HepG2 (cell line): ENCODE measurements around the gene ALG8. TPM values are rescaled to one million over a fixed set of nuclear protein-coding genes. Genes with fewer than 3 reads are reported as not detected.

Source experiments
- BCL3 ChIP-seq: sonication (generic); formaldehyde crosslinking; IDR thresholded peaks from 2 replicates; pipeline ENCODE4 v1.5.1; 2020; ENCODE audit warnings: mild to moderate bottlenecking, missing genetic modification reagents, moderate library complexity
- DDIT3 ChIP-seq: sonication (generic); formaldehyde crosslinking; IDR thresholded peaks from 2 replicates; pipeline ENCODE4 v1.4.0; 2020; ENCODE audit warnings: mild to moderate bottlenecking, missing genetic modification reagents
- FLYWCH1 ChIP-seq: sonication (generic); formaldehyde crosslinking; IDR thresholded peaks from 2 replicates; pipeline ENCODE4 v1.8.1; 2023; ENCODE audit warnings: mild to moderate bottlenecking, missing genetic modification reagents
- KAT8 ChIP-seq: IDR thresholded peaks from 2 replicates; pipeline ENCODE4 v1.6.1; 2016; ENCODE audit warnings: missing genetic modification reagents, missing compliant biosample characterization
- PHF20 ChIP-seq: sonication (generic); formaldehyde crosslinking; IDR thresholded peaks from 2 replicates; pipeline ENCODE4 v1.5.0; 2020; ENCODE audit warnings: mild to moderate bottlenecking, missing genetic modification reagents
- PPARG ChIP-seq: conservative IDR thresholded peaks from 2 replicates; pipeline ENCODE4 v1.6.1; 2016; ENCODE audit warnings: missing biosample characterization, missing genetic modification reagents
- SMARCC2 ChIP-seq: fragments of 450-650 bp; IDR thresholded peaks from 2 replicates; pipeline ENCODE4 v1.6.1; 2017; ENCODE audit warnings: antibody characterized with exemption, mild to moderate bottlenecking
- TSC22D2 ChIP-seq: sonication (generic); formaldehyde crosslinking; IDR thresholded peaks from 2 replicates; pipeline ENCODE4 v1.5.1; 2020; ENCODE audit warnings: missing genetic modification reagents, mild to moderate bottlenecking, borderline replicate concordance
- ZFX ChIP-seq: sonication (generic); formaldehyde crosslinking; IDR thresholded peaks from 2 replicates; pipeline ENCODE4 v1.4.0; 2020; ENCODE audit warnings: mild to moderate bottlenecking, low read depth, missing genetic modification reagents, moderate library complexity
- ZNF530 ChIP-seq: sonication (generic); formaldehyde crosslinking; IDR thresholded peaks from 2 replicates; pipeline ENCODE4 v1.5.0; 2020; ENCODE audit warnings: low read depth, mild to moderate bottlenecking, missing genetic modification reagents
- ZNF556 ChIP-seq: sonication (generic); formaldehyde crosslinking; IDR thresholded peaks from 2 replicates; pipeline ENCODE4 v1.4.0; 2020; ENCODE audit warnings: mild to moderate bottlenecking, missing genetic modification reagents, borderline replicate concordance
- polyA plus RNA-seq, 8 experiments: library from polyadenylated mRNA; depleted of rRNA in 3 of 8; stranded (reverse) in 7 of 8; unstranded in 1 of 8; fragments of >200 nt; fragmentation: Illumina TruSeq in 4 of 8; extraction: Trizol in 4 of 8; gene quantifications; 2 replicates each; pipeline versions ENCODE4 v1.2.1 to v1.2.3, GENCODE V29; 2011 to 2016; ENCODE audit warnings: low read depth in 4 of 8, missing spikeins in 1 of 8, mixed read lengths in 1 of 8; ENCODE audit not compliant: insufficient read depth in 1 of 8
- total RNA-seq, 5 experiments: library from RNA; depleted of rRNA; stranded (reverse); fragments of >200 nt; fragmentation: Illumina TruSeq; extraction: Trizol; gene quantifications; 2 replicates each; pipeline ENCODE4 v1.2.3, GENCODE V29; 2016; ENCODE audit warnings: low read depth in 1 of 5
- TF ChIP-seq, protein P1 (sequence below), 2 experiments: fragments of 450-650 bp in 1 of 2; sonication (generic) in 1 of 2; formaldehyde crosslinking; IDR thresholded peaks; 2 replicates each; pipeline versions ENCODE4 v1.5.0 to v1.8.0; 2020 to 2022; ENCODE audit warnings: mild to moderate bottlenecking in 1 of 2, missing genetic modification reagents in 1 of 2
- TF ChIP-seq, protein P2 (sequence below): sonication (generic); formaldehyde crosslinking; IDR thresholded peaks from 2 replicates; pipeline ENCODE4 v1.8.1; 2022; ENCODE audit warnings: mild to moderate bottlenecking, missing genetic modification reagents
- TF ChIP-seq, protein P3 (sequence below), 2 experiments: sonication (generic) in 1 of 2; formaldehyde crosslinking in 1 of 2; IDR thresholded peaks; 2 replicates each; pipeline versions ENCODE4 v1.6.1 to v1.9.0; 2014 to 2022; ENCODE audit warnings: antibody characterized with exemption in 1 of 2, borderline replicate concordance in 1 of 2, inconsistent platforms in 1 of 2, low read depth in 1 of 2, missing genetic modification reagents in 1 of 2

Gene ALG8
- total and polyA plus RNA-seq, 2 of the 13 experiments (the other 11 are each of a cell fraction or from before 2014, with no cell fraction given), result 75.8 to 88.0 TPM

- TF ChIP-seq BCL3 (CRISPR knock-in tag) (peak; percentile 91; the same call in 1 of the 2 replicates), FLYWCH1 (CRISPR knock-in tag) (peak; percentile 87), TSC22D2 (CRISPR knock-in tag) (peak; percentile 87; the same call in 1 of the 2 replicates), ZNF530 (CRISPR knock-in tag) (no peak), KAT8 (peak; percentile 91), DDIT3 (peak; percentile 86; the same call in 1 of the 2 replicates), SMARCC2 (no peak), ZFX (CRISPR knock-in tag) (peak; percentile 99), PHF20 (CRISPR knock-in tag) (peak; percentile 95), PPARG (CRISPR knock-in tag) (peak; percentile 55; the same call in 1 of the 2 replicates), ZNF556 (peak; percentile 93; the same call in 1 of the 2 replicates)
- TF ChIP-seq, protein P1, sequence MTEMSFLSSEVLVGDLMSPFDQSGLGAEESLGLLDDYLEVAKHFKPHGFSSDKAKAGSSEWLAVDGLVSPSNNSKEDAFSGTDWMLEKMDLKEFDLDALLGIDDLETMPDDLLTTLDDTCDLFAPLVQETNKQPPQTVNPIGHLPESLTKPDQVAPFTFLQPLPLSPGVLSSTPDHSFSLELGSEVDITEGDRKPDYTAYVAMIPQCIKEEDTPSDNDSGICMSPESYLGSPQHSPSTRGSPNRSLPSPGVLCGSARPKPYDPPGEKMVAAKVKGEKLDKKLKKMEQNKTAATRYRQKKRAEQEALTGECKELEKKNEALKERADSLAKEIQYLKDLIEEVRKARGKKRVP (CRISPR knock-in tag; IDR thresholded peaks at IDR 0.05), result peak in 1 of 2 experiments; percentile 59; a peak in 1 of 4 replicates
- TF ChIP-seq, protein P2, sequence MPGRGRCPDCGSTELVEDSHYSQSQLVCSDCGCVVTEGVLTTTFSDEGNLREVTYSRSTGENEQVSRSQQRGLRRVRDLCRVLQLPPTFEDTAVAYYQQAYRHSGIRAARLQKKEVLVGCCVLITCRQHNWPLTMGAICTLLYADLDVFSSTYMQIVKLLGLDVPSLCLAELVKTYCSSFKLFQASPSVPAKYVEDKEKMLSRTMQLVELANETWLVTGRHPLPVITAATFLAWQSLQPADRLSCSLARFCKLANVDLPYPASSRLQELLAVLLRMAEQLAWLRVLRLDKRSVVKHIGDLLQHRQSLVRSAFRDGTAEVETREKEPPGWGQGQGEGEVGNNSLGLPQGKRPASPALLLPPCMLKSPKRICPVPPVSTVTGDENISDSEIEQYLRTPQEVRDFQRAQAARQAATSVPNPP (CRISPR knock-in tag), result no peak
- TF ChIP-seq, protein P3, sequence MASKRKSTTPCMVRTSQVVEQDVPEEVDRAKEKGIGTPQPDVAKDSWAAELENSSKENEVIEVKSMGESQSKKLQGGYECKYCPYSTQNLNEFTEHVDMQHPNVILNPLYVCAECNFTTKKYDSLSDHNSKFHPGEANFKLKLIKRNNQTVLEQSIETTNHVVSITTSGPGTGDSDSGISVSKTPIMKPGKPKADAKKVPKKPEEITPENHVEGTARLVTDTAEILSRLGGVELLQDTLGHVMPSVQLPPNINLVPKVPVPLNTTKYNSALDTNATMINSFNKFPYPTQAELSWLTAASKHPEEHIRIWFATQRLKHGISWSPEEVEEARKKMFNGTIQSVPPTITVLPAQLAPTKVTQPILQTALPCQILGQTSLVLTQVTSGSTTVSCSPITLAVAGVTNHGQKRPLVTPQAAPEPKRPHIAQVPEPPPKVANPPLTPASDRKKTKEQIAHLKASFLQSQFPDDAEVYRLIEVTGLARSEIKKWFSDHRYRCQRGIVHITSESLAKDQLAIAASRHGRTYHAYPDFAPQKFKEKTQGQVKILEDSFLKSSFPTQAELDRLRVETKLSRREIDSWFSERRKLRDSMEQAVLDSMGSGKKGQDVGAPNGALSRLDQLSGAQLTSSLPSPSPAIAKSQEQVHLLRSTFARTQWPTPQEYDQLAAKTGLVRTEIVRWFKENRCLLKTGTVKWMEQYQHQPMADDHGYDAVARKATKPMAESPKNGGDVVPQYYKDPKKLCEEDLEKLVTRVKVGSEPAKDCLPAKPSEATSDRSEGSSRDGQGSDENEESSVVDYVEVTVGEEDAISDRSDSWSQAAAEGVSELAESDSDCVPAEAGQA (IDR thresholded peaks at IDR 0.05; ENCODE audit: low read depth), result peak; percentile 84
- TF ChIP-seq, protein P3 (CRISPR knock-in tag; IDR thresholded peaks at IDR 0.05; ENCODE audit: borderline replicate concordance), result 0 out of 2 replicates have a peak, but pooled peaks have one; percentile 25
These were observed 60.0 kb downstream of the ALG8 start, which contains the start of gene NDUFC2 (continued) for GRCh38 chr11:78079232-78080083.
